Measurements from ENCODE around the gene RSPH1.

The RSPH1 gene

DNA sequence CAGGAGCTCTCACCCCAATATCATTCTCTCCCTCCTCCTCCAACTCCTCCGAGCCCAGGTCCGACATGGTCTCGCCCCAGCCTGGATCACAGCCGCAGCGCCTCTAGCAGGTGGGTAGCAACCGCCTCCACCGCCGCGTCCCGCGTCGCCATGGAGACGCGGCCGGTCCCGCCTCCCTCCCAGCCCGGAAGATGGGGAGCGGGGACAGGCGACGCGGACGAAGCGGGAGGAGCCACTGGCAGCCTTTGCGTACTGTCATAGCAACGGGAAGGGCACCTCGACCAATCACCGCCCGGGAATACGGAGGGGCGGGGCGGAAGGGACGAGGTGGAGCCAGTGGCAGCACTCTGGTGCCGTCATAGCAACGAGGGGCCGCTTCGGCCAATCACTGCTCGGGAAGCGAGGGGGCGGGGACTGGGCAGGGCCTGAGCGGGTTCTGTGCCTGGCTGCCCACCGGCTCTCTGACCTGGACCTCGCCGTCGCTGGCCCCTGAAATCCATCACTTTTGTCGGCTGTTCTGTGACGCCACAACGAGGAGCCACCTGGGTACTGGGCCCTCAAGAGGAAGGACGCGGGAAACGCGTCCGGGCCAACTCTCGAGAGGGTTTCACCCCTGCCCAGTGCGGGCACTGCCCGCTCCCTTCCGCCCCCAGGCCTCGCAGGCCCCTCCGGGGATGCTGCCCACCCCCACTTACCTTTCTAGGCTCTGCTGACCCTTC, at the start of gene RSPH1:
Gene RSPH1 (minus strand): TSS at position 105 of the 719 bp plus-strand sequence. CDS start 38 bp downstream, at position 67.
- Mint-ChIP-seq H3K9me3 (ENCODE audit: low read depth) (no peaks in the 10 kb centered on the region), H3K27ac (peak within 1 kb of the TSS; percentile 86), H3K36me3 (no peaks in the 10 kb centered on the region), H3K4me1 (ENCODE audit: low read depth) (peaks cover 12% of the 10 kb centered on the region), H3K4me3 (peak within 1 kb of the TSS; percentile 92), H3K27me3 (no peaks in the 10 kb centered on the region)

DNA sequence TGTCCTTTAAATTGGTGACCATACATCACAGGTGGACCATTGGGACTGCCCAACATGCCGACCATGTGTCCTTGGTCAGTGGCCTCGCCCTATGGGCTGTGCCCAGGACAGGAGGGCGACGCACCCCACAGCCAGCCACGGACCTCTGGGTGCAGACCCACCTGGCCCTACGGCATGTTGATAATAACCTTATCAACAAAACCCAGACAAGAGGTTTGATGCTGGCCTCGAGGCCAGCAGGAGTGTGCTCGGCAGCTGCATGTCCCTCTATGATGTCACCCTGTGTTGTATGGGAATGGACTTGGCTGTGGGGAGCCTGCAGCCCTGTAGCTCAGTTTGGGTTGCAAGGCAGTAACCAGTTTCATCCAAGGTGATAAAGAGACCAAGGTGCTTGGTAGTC, 49.7 kb upstream of the RSPH1 start:
- H3K4me3 Mint-ChIP-seq = no peak overlapping the region
- H3K9me3 Mint-ChIP-seq (ENCODE audit: low read depth) = no peaks in the 10 kb centered on the region
- H3K36me3 Mint-ChIP-seq = peaks cover 15% of the 10 kb centered on the region
- no peak overlapping the region for H3K27ac Mint-ChIP-seq
- H3K4me1 Mint-ChIP-seq (ENCODE audit: low read depth) = peaks cover 1% of the 10 kb centered on the region
- no peaks in the 10 kb centered on the region for H3K27me3 Mint-ChIP-seq

DNA sequence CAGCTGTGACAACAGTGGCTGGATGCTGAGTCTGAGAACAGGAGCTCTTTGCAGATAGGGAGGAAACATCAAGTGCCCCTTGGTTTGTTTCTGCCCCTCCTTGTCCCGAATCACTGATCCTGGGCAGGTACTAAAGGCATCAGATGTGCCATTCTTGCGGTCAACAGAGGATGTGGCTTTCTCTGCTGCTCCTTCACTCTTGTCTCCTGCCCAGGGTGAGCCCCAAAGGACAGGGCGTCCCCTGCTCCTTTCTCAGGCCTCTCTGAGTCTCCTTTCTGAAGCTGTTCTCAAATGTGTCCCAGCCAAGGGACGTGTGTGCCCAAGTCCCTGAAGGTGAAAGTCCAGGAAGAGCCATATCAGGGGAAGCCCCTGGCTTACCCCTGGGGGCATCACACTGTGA, 49.3 kb upstream of the RSPH1 start:
- Mint-ChIP-seq H3K27ac (no peak overlapping the region), H3K36me3 (peaks cover 15% of the 10 kb centered on the region), H3K27me3 (no peaks in the 10 kb centered on the region), H3K9me3 (ENCODE audit: low read depth) (no peaks in the 10 kb centered on the region), H3K4me3 (no peak overlapping the region), H3K4me1 (ENCODE audit: low read depth) (peaks cover 1% of the 10 kb centered on the region)

- Mint-ChIP-seq H3K27ac (no peak overlapping the region), H3K36me3 (peaks cover 13% of the 10 kb centered on the region), H3K27me3 (no peaks in the 10 kb centered on the region), H3K4me3 (no peak overlapping the region), H3K9me3 (ENCODE audit: low read depth) (no peaks in the 10 kb centered on the region), H3K4me1 (ENCODE audit: low read depth) (peaks cover 1% of the 10 kb centered on the region)
These were observed 48.5 kb upstream of the RSPH1 start for GRCh38 chr21:42544544-42544943.

- Mint-ChIP-seq H3K4me1 (ENCODE audit: low read depth) (peaks cover 1% of the 10 kb centered on the region), H3K27me3 (no peaks in the 10 kb centered on the region), H3K4me3 (no peak overlapping the region), H3K9me3 (ENCODE audit: low read depth) (no peaks in the 10 kb centered on the region), H3K27ac (no peak overlapping the region), H3K36me3 (peaks cover 11% of the 10 kb centered on the region)
These were observed 47.3 kb upstream of the RSPH1 start for GRCh38 chr21:42543106-42543847.

DNA sequence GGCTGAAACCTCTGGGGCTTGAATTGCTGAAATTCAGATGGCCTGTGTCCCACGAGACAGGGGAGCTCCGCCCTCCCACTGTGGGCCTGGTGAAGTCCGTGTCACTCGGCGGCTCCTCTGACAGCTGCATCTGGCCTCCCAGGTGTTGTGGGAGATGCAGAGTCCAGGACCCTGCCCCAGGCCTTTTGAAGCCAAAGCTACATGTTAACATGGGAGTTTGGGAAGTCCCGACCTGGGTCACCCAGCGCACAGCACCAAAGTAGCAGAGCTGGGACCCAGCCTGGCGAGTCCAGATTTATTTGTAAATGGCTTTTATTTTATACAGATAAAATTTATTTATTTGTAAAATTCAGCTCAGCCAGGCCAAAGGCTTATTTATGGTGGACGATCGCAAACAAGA, 46.6 kb upstream of the RSPH1 start:
- Mint-ChIP-seq H3K4me3 (no peak overlapping the region), H3K27ac (no peak overlapping the region), H3K36me3 (peaks cover 13% of the 10 kb centered on the region), H3K27me3 (no peaks in the 10 kb centered on the region), H3K4me1 (ENCODE audit: low read depth) (peaks cover 1% of the 10 kb centered on the region), H3K9me3 (ENCODE audit: low read depth) (no peaks in the 10 kb centered on the region)

DNA sequence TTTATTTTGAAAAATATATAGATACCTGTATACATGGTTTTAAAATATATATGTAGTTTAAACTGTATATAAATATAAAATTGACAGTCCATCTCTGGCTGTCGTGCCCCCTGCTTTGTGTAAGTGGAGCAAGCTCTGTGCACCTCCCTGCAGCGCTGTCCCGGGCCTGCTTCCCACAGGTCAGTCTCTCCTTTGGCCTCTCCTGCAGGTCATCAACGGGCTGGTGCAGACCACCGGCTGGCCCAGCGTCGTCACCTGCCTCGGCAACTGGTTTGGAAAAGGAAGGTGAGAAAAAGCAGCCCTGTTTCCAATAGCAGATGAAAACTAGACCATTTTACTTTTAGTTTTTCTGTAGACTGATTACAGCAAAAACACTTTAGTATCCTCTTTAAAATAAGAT, 46.2 kb upstream of the RSPH1 start:
- no peak overlapping the region for H3K4me3 Mint-ChIP-seq
- H3K27me3 Mint-ChIP-seq = no peaks in the 10 kb centered on the region
- no peaks in the 10 kb centered on the region for H3K9me3 Mint-ChIP-seq (ENCODE audit: low read depth)
- H3K27ac Mint-ChIP-seq = no peak overlapping the region
- peaks cover 13% of the 10 kb centered on the region for H3K36me3 Mint-ChIP-seq
- peaks cover 1% of the 10 kb centered on the region for H3K4me1 Mint-ChIP-seq (ENCODE audit: low read depth)

DNA sequence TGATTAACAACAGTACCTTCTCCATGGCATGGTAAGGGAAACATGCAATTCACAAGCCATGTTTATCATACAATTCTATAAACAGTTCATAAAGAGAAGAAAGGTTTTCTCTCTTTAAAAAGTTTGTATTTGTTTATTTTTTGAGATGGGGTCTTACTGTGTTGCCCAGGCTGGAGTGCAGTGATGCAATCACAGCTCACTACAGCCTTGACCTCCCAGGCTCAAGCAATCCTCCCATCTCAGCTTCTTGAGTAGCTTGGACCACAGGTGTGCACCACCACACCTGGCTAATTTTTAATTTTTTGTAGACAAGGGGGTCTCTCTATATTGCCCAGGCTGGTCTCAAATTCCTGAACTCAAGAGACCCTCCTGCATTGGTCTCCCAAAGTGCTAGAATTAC, 45.6 kb upstream of the RSPH1 start:
- H3K27me3 Mint-ChIP-seq = no peaks in the 10 kb centered on the region
- H3K36me3 Mint-ChIP-seq = peaks cover 12% of the 10 kb centered on the region
- no peak overlapping the region for H3K27ac Mint-ChIP-seq
- H3K9me3 Mint-ChIP-seq (ENCODE audit: low read depth) = no peaks in the 10 kb centered on the region
- H3K4me1 Mint-ChIP-seq (ENCODE audit: low read depth) = peaks cover 2% of the 10 kb centered on the region
- H3K4me3 Mint-ChIP-seq = no peak overlapping the region

DNA sequence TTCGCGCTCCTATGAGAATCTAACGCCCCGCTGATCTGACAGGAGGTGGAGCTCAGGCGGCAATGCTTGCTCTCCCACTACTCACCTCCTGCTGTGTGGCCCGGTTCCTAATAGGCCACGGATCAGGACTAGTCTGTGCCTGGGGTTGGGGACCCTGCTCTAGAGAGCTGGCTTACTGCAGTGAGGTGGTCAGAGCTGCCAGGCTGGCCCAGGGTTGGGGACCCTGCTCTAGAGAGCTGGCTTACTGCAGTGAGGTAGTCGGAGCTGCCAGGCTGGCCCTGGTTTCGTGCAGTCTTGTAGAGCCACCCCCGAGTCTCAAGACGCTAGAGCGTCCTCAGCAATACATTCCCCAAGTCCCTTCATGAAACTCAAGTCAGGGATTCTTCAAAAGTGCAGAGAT, 45.1 kb upstream of the RSPH1 start:
- Mint-ChIP-seq H3K4me1 (ENCODE audit: low read depth) (peaks cover 2% of the 10 kb centered on the region), H3K36me3 (peaks cover 12% of the 10 kb centered on the region), H3K9me3 (ENCODE audit: low read depth) (no peaks in the 10 kb centered on the region), H3K4me3 (no peak overlapping the region), H3K27ac (no peak overlapping the region), H3K27me3 (no peaks in the 10 kb centered on the region)

- no peaks in the 10 kb centered on the region for H3K27me3 Mint-ChIP-seq
- no peak overlapping the region for H3K4me3 Mint-ChIP-seq
- peaks cover 12% of the 10 kb centered on the region for H3K36me3 Mint-ChIP-seq
- no peak overlapping the region for H3K27ac Mint-ChIP-seq
- H3K9me3 Mint-ChIP-seq (ENCODE audit: low read depth) = no peaks in the 10 kb centered on the region
- H3K4me1 Mint-ChIP-seq (ENCODE audit: low read depth) = peaks cover 1% of the 10 kb centered on the region
These were observed 44.4 kb upstream of the RSPH1 start for GRCh38 chr21:42540396-42540795.

GRCh38 chr21:42539931-42540343, 43.9 kb upstream of the RSPH1 start:
- Mint-ChIP-seq H3K9me3 (ENCODE audit: low read depth) (no peaks in the 10 kb centered on the region), H3K36me3 (peaks cover 12% of the 10 kb centered on the region), H3K4me1 (ENCODE audit: low read depth) (peaks cover 2% of the 10 kb centered on the region), H3K27me3 (no peaks in the 10 kb centered on the region), H3K27ac (no peak overlapping the region), H3K4me3 (no peak overlapping the region)

DNA sequence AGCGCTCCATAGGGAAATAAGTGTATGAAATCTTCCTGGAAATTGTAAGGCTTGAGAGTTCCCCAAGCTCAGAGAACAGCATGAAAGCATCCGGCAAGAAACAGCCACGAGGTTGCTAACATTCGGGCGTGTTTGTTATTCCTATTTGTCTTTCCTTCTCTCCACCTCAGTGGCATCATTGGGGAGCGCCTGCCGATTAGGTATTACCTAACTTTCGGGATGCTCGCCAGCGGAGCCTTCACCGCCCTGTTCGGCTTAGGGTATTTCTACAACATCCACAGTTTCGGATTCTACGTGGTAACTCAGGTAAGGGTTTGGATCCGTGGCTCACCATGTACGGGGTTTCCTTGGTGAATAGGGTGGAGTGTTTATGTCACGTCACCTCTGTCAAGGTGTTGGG, 43.3 kb upstream of the RSPH1 start:
- no peak overlapping the region for H3K27ac Mint-ChIP-seq
- no peak overlapping the region for H3K4me3 Mint-ChIP-seq
- peaks cover 11% of the 10 kb centered on the region for H3K36me3 Mint-ChIP-seq
- H3K9me3 Mint-ChIP-seq (ENCODE audit: low read depth) = no peaks in the 10 kb centered on the region
- no peaks in the 10 kb centered on the region for H3K27me3 Mint-ChIP-seq
- H3K4me1 Mint-ChIP-seq (ENCODE audit: low read depth) = peaks cover 8% of the 10 kb centered on the region

DNA sequence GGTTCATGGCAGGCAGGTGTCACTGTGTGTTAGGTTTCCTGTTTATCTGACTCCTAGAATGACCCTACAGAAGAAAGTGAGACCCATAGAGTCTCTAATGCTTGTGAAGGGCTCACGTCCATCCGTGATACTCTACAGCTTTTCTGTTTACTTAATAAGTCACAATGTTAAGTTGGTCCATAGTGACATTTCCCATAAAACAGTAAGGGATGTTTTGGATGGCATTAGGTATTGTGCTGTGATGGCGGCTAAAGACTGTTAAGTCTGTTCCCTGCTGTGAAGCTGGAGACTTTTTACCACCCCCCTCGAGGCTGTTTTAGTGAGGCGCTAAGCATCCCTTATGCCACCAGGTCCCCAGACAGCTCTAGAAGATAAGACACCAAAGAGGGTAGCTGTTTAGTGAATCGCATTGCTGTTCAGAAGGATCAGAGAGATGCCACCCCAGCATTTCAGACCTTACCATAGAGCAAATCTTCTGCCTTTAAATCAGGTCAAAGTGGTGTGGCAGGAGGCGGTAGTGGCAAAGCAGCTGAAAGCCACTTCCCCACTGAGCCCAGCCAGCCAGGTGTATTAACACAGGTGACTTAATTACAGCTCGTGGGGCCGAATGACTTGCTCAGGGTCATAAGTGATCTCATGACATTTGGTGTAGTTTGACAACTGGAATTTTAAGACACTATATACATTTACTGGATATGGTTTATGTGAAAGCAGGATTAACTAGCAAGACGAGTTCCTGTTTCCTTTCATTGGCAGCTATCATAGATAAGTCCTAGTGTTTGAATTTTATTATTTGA, 42.7 kb upstream of the RSPH1 start:
- Mint-ChIP-seq H3K9me3 (ENCODE audit: low read depth) (no peaks in the 10 kb centered on the region), H3K4me3 (no peak overlapping the region), H3K27ac (no peak overlapping the region), H3K36me3 (peaks cover 11% of the 10 kb centered on the region), H3K27me3 (no peaks in the 10 kb centered on the region), H3K4me1 (ENCODE audit: low read depth) (peaks cover 12% of the 10 kb centered on the region)

- Mint-ChIP-seq H3K27ac (no peak overlapping the region), H3K4me1 (ENCODE audit: low read depth) (peaks cover 12% of the 10 kb centered on the region), H3K36me3 (peaks cover 9% of the 10 kb centered on the region), H3K27me3 (no peaks in the 10 kb centered on the region), H3K9me3 (ENCODE audit: low read depth) (no peaks in the 10 kb centered on the region), H3K4me3 (no peak overlapping the region)
These were observed 41.2 kb upstream of the RSPH1 start for GRCh38 chr21:42537106-42537742.

DNA sequence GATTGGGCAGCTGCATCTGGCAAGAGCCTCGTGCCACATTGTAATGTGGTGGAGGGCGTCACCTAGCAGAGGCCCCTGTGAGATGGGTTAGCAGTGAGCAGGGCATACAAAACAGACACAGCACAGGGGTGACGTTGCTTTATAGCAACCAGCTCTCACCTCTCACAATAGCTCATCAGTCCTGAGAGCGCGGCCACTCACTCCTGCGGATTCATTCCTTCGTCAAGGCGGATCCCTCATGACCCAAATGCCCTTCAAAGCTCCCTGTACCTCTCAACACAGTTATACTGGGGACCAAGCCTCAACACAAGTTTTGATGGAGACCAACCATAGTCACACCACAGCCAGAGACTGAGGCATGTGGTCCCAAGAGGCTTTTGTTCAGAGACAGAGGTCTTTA, 40.6 kb upstream of the RSPH1 start:
- Mint-ChIP-seq H3K4me3 (no peak overlapping the region), H3K36me3 (peaks cover 9% of the 10 kb centered on the region), H3K27ac (no peak overlapping the region), H3K4me1 (ENCODE audit: low read depth) (peaks cover 12% of the 10 kb centered on the region), H3K27me3 (no peaks in the 10 kb centered on the region), H3K9me3 (ENCODE audit: low read depth) (no peaks in the 10 kb centered on the region)

Measured in activated naive CD8-positive, alpha-beta T cell (primary cell).